NCI-H2227 treated with DMSO at 0.1 percent for 48 hours (cell line): ENCODE results near the gene TIMM29.

Source experiments
- DNase-seq: peaks from one replicate; lab custom pipeline; 2025; lab: John Stamatoyannopoulos, UW

Gene TIMM29

GRCh38 chr19:10928563-10929401, at the start of gene TIMM29, which contains the start of gene YIPF2:
Gene TIMM29 (plus strand): TSS chr19:10928811. CDS start chr19:10928823, 12 bp downstream.
Gene YIPF2 (minus strand): TSS chr19:10928639. CDS start chr19:10928410, 229 bp downstream.
- DNase-seq: peak; percentile 92

- no peak for DNase-seq
Observed at GRCh38 chr19:10881403-10882107, 47.1 kb upstream of the TIMM29 start.

DNA sequence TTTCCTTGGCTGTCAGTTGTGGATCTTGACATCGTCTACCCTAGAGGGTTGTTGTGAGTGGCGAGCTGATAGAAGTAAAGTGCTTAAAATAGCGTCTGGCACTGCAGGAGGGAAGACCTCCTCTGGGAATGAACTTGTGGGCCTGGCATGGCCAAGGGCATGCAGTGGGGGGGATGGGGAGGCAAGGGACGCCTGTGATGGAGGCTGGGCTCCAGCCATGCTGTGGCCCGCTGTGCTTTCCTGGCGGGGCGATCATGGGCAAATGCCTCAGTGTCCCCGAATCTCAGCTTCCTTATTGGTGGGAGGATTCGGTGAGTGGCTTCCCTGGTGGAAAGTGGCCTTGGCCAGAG, 46.5 kb upstream of the TIMM29 start:
- no peak for DNase-seq

- DNase-seq: no peak
Observed at GRCh38 chr19:10884274-10884673, 44.3 kb upstream of the TIMM29 start.

DNA sequence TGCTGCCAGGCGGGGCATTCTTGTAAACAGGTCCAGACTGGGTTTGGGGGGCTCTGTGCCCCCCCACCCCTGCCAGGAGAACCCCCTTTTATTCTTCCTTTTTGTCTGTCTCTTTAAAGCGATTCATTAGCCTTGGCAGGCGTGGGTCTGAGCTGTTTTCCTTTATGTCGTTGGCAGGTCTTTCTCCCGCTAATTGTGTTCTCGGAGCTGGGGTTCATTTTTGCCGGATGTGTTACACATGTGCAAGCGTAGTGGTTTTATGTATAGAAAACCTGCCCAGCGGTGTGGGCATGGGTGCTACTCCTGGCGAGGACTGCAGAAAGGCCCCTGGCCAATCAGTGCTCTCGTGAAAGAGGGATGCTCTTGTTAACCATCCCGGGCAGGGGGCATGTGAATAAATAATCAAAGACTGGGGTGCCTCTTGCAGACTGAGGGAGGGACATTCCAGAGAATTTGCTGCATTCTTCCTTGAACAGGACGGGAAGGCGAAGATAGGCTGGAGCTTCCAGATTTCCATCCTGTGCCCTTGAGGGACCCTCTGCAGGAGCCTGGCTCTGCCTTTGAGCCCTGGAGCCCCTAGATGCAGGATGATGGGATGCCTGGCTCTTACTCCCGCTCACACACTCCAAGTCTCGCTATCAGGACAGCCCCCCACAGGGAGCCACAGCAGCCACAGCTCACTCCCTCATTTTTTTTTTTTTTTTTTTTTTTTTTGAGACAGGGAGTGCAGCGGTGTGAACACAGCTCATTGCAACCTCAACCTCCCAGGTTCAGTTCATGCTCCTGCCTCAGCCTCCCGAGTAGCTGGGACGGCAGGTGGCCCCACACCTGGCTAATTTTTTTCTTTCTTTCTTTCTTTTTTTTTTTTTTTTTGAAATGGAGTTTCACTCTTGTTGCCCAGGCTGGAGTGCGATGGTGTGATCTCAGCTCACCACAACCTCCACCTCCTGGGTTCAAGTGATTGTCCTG, 43.1 kb upstream of the TIMM29 start:
- no peak for DNase-seq

GRCh38 chr19:10887616-10888367, 40.8 kb upstream of the TIMM29 start:
- DNase-seq: no peak

GRCh38 chr19:10888421-10888866, 40.2 kb upstream of the TIMM29 start:
- peak; percentile 20 for DNase-seq

- no peak for DNase-seq
Observed at GRCh38 chr19:10889880-10890279, 38.7 kb upstream of the TIMM29 start.

- DNase-seq: no peak
Observed at GRCh38 chr19:10891405-10892086, 37.1 kb upstream of the TIMM29 start.

DNA sequence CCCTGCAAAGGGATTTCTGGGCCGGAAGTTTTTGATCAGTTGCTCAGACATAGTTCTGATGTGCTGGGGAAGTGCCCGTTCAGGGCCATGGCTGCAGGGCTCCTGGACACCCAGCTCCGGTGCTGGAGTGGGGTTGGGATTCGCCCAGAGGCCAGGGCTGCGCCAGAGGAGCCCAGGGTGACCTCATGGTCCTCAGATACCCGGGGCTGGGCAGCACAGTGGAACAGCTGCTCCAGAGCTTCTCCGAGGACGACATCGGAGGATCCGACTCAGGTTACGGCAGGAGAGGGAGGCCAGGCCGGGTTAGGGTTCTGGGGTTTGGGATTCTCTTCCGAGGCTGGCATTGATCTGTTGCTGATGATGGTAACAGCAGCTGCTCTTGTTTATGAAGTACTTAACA, 36.4 kb upstream of the TIMM29 start:
- no peak for DNase-seq

DNA sequence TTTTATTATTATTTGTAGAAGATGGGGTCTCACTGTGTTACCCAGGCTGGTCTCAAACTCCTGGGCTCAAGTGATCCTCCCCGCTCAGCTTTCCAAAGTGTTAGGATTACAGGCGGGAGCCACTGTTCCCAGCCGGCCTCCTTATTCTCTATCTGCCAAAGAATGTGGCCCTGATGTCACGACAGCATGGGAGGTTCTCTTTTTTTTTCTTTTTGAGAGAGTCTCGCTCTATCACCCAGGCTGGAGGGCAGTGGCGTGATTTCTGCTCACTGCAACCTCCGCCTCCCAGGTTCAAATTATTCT, 33.7 kb upstream of the TIMM29 start:
- no peak for DNase-seq

DNA sequence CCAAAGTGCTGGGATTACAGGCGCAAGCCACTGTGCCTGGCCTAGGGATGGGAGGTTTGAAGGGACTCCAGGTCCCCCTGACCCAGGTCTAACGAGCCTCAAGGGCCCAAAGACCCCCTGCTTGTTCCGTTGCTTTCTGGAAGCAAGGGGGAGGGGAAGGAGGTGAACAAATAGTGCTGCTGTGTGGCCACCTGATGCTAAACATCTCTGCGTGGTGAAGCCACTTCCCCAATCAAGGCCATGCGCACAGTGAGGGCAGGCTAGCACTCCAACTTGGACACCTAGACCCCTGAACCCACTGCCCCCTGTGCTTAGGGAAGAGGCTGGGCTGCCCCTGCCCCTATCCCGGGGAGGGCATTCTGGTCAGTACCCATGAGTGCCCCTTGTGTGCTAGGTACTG, 33.2 kb upstream of the TIMM29 start:
- no peak for DNase-seq

DNA sequence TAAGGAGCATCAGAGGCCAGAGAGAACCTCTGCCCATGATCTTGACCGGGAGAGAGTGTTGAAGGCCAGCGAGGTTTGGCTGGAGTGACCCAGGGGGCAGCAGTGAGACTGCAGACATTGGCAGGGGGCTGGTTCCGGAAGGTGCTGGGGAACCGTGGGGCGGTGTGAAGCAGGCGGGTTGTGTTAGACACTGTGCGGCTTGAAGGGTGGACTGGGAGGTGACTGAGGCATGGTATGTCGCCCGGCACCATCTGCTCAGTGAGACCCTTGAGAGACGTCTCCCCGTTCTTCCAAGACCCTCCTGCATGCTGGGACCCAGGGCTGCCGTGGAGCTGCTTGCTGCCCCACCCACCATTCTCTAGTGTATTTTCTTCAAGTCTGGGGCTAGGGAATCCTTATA, 32.7 kb upstream of the TIMM29 start:
- DNase-seq: no peak

DNA sequence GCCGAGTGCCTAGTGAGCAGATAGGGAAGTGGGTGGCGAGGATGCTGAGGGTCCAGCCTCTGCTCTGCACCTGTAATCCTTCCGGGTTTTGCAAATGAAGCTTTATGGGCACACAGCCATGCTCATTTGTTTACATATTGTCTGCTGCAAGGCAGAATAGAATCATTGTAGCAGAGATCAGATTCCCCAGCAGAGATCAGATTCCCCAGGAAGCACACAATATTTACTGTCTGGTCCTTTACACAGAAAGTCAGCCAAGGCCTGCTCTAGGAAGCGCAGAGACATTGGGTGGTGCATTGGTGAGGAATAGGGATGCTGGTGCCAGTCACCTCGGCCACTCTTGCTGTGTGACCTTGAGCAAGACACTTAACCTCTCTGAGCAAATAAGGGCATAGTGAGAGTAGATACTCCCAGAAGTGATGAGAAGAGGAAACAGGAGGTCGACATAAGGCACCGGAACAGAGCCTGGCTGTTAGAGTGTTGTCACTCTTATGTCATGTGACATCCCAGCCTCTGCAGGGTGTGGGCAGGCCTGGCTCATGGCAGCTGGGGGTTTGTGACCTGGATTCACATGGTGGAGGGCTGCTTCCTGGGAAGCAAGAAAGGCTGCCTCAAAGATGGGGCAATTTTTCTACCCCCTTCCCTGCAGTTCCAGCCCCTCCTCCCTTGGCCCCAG, 31.6 kb upstream of the TIMM29 start:
- no peak for DNase-seq

DNA sequence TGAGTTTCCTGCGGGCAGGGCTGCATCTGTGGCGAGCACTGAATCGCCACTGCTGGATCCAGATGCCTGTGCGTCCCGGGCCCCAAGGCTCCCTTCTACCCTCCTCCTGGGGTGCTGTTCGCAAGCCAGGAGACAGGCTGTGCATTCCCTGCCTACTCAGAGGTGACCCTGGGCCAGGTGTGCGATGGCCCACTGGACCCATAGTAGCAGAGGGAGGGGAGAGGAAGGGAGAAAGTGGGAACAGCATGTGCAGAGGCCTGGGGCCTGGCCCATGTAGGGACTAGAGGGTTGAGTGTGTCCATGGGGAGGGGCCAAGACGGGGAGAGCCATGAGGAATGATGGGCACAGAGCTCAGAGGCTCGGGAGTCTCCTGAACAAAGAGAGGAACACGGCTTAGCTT, 30.0 kb upstream of the TIMM29 start:
- DNase-seq: no peak

DNA sequence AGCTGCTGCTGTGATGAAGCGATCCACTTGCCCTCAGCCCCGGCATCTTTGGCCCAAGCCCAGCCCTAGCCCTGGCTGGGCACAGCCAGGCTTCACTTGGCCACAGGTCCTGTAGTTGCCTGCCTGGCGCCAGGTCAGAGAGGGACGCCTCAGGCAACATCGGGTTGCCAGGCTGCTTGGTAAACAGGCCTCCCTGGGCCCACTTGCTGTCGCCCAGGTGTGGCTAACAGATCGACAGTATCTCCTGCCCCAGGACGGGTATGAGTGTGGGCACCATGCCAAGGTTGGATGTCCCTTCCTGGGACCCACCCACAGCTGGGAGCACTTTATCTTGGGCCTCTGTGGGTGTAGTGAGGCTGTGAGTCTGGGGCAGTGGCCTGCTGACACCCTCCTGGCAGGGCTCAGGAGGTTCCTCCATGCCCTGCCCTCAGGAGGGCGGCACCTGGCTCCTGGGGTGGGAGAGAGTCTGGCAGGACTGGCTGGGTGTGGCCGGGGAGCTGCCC, 29.4 kb upstream of the TIMM29 start:
- no peak for DNase-seq

GRCh38 chr19:10907925-10908324, 20.7 kb upstream of the TIMM29 start:
- no peak for DNase-seq

GRCh38 chr19:10908380-10908960, 20.1 kb upstream of the TIMM29 start:
- no peak for DNase-seq

DNA sequence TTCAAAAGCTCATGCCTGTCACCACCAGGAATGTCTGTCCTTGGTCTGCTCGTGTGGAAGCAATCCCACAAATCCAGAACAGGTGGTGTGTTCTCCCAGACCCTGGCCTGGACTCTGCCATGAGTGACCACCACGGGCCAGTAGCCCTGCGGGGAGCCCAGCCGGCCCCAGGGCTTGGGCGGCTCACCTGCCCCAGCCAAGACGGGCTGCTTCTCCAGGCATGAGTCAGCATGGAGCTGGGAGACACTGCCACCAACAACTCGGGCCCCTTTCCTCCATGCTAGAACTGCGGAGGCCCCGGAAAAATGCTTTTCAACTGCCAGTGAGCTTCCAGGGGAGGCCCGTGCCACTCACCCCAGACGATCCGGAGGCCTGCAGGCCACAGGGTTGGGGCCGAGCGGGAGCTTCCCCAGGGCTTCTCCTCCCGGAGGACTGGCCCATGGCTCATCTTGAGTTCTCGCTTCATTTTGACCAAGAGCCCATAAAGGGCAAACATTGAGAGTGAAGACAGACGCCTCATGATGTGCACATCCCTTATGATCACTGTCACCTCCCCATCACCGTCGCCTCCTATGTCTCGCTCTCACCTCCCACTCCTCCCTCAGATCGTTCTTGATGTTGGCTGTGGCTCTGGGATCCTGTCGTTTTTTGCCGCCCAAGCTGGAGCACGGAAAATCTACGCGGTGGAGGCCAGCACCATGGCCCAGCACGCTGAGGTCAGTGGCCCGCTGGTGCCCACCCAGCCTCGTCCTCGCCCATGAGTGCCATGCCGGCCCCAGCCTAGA, 16.8 kb upstream of the TIMM29 start:
- no peak for DNase-seq
